ENCODE data around the gene ZNF138.

DNA sequence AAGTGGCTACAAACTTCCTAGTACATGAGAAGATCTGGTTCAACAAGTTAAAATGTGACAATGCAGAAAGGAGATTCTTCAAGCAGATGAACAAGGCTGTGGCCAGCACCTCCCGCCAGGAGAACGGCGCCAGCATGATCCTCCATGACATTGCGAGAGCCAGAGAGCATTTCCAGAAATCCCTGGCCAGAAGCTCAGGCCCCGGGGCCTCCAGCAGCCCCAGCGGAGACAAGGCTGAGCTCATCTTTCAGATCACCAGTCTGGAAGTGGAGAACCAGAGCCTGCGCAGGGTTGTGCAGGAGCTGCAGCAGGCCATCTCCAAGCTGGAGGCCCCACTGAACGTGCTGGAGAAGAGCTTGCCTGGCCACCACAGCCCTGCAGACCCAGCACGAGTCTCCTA is 68.8 kb downstream of the ZNF138 start:
- no peak for TF ChIP-seq POLR2AphosphoS5 (IDR thresholded peaks at IDR 0.05; ENCODE audit: borderline replicate concordance, low read depth, low read length)
- TF ChIP-seq EZH2 (IDR thresholded peaks at IDR 0.05): no peak
